Body of pancreas (tissue), 4 donors: ENCODE results near the gene RTL3. TPM values are rescaled to one million over a fixed set of nuclear protein-coding genes. Genes with fewer than 3 reads are reported as not detected.

Experiments
- ATAC-seq: fragments of 150-250 bp; one replicate; pipeline ENCODE4 v1.9.1; 2016
- DNase-seq, 4 donors: peaks; one replicate each; pipeline ENCODE4 v3.0.0-alpha.2; 2019
- H3K27ac ChIP-seq, 4 donors: fragments of 200-600 bp; sonication (generic); 1 replicate in 3 of 4; 2 replicates in 1 of 4; pipeline versions ENCODE4 v1.5.1 to v1.6.1; 2016 to 2019; ENCODE audit warnings: mild to moderate bottlenecking in 1 of 4, mixed read lengths in 1 of 4, moderate library complexity in 1 of 4
- H3K27me3 ChIP-seq, 2 donors: fragments of 200-600 bp; sonication (generic); one replicate each; pipeline ENCODE4 v1.6.0; 2016; ENCODE audit warnings: mild to moderate bottlenecking in 1 of 2
- H3K36me3 ChIP-seq, 2 donors: fragments of 200-600 bp; sonication (generic); replicated peaks in 1 of 2; 2 replicates each; pipeline ENCODE4 v1.5.1; 2016; ENCODE audit warnings: low read depth in 2 of 2; ENCODE audit not compliant: insufficient read depth in 1 of 2
- H3K4me1 ChIP-seq: fragments of 200-600 bp; sonication (generic); one replicate; pipeline ENCODE4 v1.6.0; 2016
- H3K4me3 ChIP-seq, 2 donors: fragments of 200-600 bp; sonication (generic); 1 replicate in 1 of 2; 2 replicates in 1 of 2; pipeline ENCODE4 v1.5.1; 2016 to 2019
- H3K9me3 ChIP-seq, 3 donors: fragments of 200-600 bp; sonication (generic); 1 replicate in 2 of 3; 2 replicates in 1 of 3; pipeline ENCODE4 v1.5.1; 2016
- CTCF ChIP-seq, 7 experiments: fragments of 450-650 bp in 4 of 7; fragments of 200-600 bp in 3 of 7; sonication (generic) in 3 of 7; IDR thresholded peaks; one replicate each; pipeline ENCODE4 v1.5.1; 2016 to 2019; ENCODE audit warnings: antibody characterized with exemption in 7 of 7
- POLR2A ChIP-seq, 3 donors: fragments of 450-650 bp; IDR thresholded peaks; one replicate each; pipeline ENCODE4 v1.6.1; 2016; ENCODE audit warnings: antibody characterized with exemption in 3 of 3, mild to moderate bottlenecking in 2 of 3
- WGBS, 2 donors: methylation state at CpG; one replicate each; pipeline ENCODE4 v1.1.5; 2017; 5-methylcytosine and 5-hydroxymethylcytosine counted together
- intact Hi-C: fragments of 100-400 bp; cut with DNase I; formaldehyde crosslinking; loops from one replicate; pipeline ENCODE4 v1.15.1; 2023
- total RNA-seq, 2 donors: library from RNA; depleted of rRNA; stranded (reverse); fragments of >200 nt; gene quantifications; one replicate each; pipeline ENCODE4 v1.1.0, GENCODE V29; 2016

The RTL3 gene
- total RNA-seq, 2 donors from 2014 or later = 0.52 TPM; not detected in 1

DNA sequence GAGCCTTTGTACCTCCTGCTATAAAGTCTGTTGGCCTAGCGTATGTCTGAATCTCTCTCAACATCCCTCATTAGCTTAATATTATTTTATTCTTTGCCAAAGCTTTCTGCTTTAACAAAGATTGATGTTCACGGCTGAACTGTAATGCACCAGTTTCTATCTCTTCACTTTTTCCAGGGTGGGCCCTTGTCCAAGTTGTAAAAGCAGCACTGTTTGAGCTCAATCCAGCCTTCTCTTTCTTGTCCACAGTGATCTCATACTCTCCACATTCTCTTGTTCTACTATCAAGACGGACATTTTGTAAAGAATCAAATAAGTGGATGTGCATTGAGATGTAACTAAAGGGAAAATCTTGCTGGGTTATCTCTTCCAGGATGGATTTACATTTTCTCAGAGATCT is 34.4 kb upstream of the RTL3 start:
- TF ChIP-seq POLR2A (IDR thresholded peaks at IDR 0.05) (no peak), CTCF (IDR thresholded peaks at IDR 0.05) (no peak)
- intact Hi-C loops = no loop called here
- Histone ChIP-seq H3K27me3 (no peaks in the 10 kb centered on the region), H3K9me3 (no peaks in the 10 kb centered on the region), H3K4me3 (no peak overlapping the region), H3K27ac (no peak overlapping the region), H3K36me3 (no peaks in the 10 kb centered on the region), H3K4me1 (no peaks in the 10 kb centered on the region)
- DNase-seq = no peak
- 53 to 76% methylated on average over 3 of the region's 3 CpGs for WGBS, 2 donors
- no peak for ATAC-seq

- H3K27me3 ChIP-seq = no peaks in the 10 kb centered on the region
- TF ChIP-seq CTCF (IDR thresholded peaks at IDR 0.05) = no peak
- TF ChIP-seq POLR2A (IDR thresholded peaks at IDR 0.05) = no peak
- H3K36me3 ChIP-seq = no peaks in the 10 kb centered on the region
- H3K4me1 ChIP-seq = no peaks in the 10 kb centered on the region
- ATAC-seq (no peak), DNase-seq (no peak)
- no peaks in the 10 kb centered on the region for H3K9me3 ChIP-seq
- intact Hi-C loops = no loop called here
- no peak overlapping the region for H3K4me3 ChIP-seq
- WGBS, 2 donors = 50 to 56% methylated on average over 3 of the region's 3 CpGs
- H3K27ac ChIP-seq = no peak overlapping the region
Measured at GRCh38 chrX:78693012-78693411, 33.9 kb upstream of the RTL3 start.

DNA sequence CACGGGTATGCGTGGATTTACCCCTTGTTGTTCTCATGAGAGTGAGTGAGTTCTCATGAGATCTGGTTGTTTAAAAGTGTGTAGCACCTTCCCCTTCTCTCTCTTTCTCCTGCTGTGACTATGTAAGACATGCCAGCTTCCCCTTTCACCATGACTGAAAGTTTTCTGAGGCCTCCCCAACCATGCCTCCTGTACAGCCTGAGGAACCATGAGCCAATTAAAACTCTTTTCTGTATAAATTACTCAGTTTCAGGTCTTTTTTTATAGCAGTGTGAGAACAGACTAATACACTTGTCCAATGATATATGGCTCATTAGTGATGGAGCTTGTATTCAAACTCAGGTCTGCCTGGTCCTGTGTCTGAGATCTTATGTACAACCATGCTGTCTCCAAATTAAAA is 28.5 kb upstream of the RTL3 start:
- Histone ChIP-seq H3K9me3 (no peaks in the 10 kb centered on the region), H3K4me3 (no peak overlapping the region), H3K4me1 (no peaks in the 10 kb centered on the region), H3K27me3 (no peaks in the 10 kb centered on the region), H3K27ac (no peak overlapping the region), H3K36me3 (no peaks in the 10 kb centered on the region)
- TF ChIP-seq CTCF (IDR thresholded peaks at IDR 0.05) (no peak), POLR2A (IDR thresholded peaks at IDR 0.05) (no peak)
- intact Hi-C loops = no loop called here
- DNase-seq (no peak), ATAC-seq (no peak)
- 67 to 71% methylated on average over 2 of the region's 2 CpGs for WGBS, 2 donors

DNA sequence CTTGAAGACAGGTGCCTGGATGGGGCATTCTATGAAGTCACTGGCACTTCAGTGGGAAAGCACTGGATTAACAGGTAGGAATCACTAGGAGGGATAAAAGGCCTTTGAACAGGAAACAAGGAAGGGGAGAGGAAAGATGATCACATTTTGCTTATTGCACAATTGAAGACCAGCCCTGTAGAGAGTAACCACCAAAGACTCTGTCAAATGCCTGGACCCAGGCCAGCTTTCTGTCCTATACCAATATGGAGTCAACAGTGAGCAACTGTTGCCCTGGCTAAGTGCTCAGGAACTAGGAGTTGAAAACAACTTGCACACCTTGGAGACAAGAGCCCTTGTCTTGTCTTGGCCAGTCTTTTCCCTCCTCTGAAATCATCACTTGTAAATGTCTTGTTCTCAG is 14.1 kb upstream of the RTL3 start:
- intact Hi-C loops = no loop called here
- no peak for TF ChIP-seq CTCF (IDR thresholded peaks at IDR 0.05)
- TF ChIP-seq POLR2A (IDR thresholded peaks at IDR 0.05) = no peak
- Histone ChIP-seq H3K4me3 (no peak overlapping the region), H3K9me3 (no peaks in the 10 kb centered on the region), H3K4me1 (no peaks in the 10 kb centered on the region), H3K27me3 (no peaks in the 10 kb centered on the region), H3K27ac (no peak overlapping the region), H3K36me3 (no peaks in the 10 kb centered on the region)
- DNase-seq (no peak), ATAC-seq (no peak)

DNA sequence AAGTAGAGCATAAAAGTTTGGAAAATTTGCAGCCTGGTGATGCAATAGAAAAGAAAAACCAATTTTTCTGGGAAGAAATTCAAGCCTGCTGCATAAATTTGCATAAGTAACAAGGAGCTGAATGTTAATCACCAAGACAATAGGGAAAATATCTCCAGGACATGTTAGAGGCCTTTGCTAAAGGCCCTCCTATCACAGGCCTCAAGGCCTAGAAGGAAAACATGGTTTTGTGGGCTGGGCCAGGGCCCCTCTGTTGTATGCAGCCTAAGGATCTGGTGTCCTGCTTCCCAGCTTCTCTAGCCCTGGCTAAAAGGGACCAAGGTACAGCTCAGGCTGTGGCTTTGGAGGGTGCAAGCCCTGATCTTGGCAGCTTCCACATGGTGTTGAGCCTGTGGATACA is 6.2 kb upstream of the RTL3 start:
- Histone ChIP-seq H3K4me3 (no peak overlapping the region), H3K27ac (no peak overlapping the region), H3K36me3 (no peaks in the 10 kb centered on the region), H3K9me3 (no peaks in the 10 kb centered on the region), H3K4me1 (no peaks in the 10 kb centered on the region), H3K27me3 (no peaks in the 10 kb centered on the region)
- intact Hi-C loops = no loop called here
- TF ChIP-seq CTCF (IDR thresholded peaks at IDR 0.05) (no peak), POLR2A (IDR thresholded peaks at IDR 0.05) (no peak)
- ATAC-seq = no peak
- DNase-seq = no peak
